SK-N-SH treated with all-trans-retinoic acid at 6 μM for 48 hours (cell line): Measurements from ENCODE around the gene STAT6.

Source experiments
- ATAC-seq: fragments of 200-7000 bp; cut with Tn5 transposase; 3 replicates; pipeline ENCODE4 v1.9.1; 2020; ENCODE audit warnings: mild to moderate bottlenecking, moderate library complexity
- ARNTL ChIP-seq: fragments of 450-650 bp; formaldehyde crosslinking; IDR thresholded peaks from 2 replicates; pipeline ENCODE4 v1.5.0; 2020; ENCODE audit warnings: low read depth, mild to moderate bottlenecking, moderate library complexity, borderline replicate concordance
- BACH2 ChIP-seq: fragments of 250-450 bp; sonication (Bioruptor Pico); IDR thresholded peaks from 2 replicates; pipeline ENCODE4 v1.9.0; 2021; ENCODE audit warnings: mild to moderate bottlenecking, borderline replicate concordance
- CREB5 ChIP-seq: fragments of 250-450 bp; sonication (Bioruptor Pico); IDR thresholded peaks from 2 replicates; pipeline ENCODE4 v1.5.1; 2020; ENCODE audit warnings: low read depth, mild to moderate bottlenecking, moderate library complexity
- CSDC2 ChIP-seq: fragments of 250-450 bp; sonication (Bioruptor Pico); IDR thresholded peaks from 2 replicates; pipeline ENCODE4 v1.5.0; 2020; ENCODE audit warnings: mild to moderate bottlenecking, moderate library complexity
- CSRNP3 ChIP-seq: fragments of 250-450 bp; sonication (Bioruptor Pico); IDR thresholded peaks from 2 replicates; pipeline ENCODE4 v1.5.1; 2021; ENCODE audit warnings: mild to moderate bottlenecking, moderate library complexity
- ESRRG ChIP-seq: fragments of 250-450 bp; sonication (Bioruptor Pico); IDR thresholded peaks from 2 replicates; pipeline ENCODE4 v1.6.1; 2021; ENCODE audit warnings: mild to moderate bottlenecking
- GLIS3 ChIP-seq: fragments of 250-450 bp; sonication (Bioruptor Pico); IDR thresholded peaks from 2 replicates; pipeline ENCODE4 v1.5.0; 2020; ENCODE audit warnings: mild to moderate bottlenecking, moderate library complexity
- ISL1 ChIP-seq: fragments of 250-450 bp; sonication (Bioruptor Pico); IDR thresholded peaks from 2 replicates; pipeline ENCODE4 v2.1.2; 2022; ENCODE audit warnings: mild to moderate bottlenecking, moderate library complexity
- OSR1 ChIP-seq: fragments of 250-450 bp; sonication (Bioruptor Pico); IDR thresholded peaks from 2 replicates; pipeline ENCODE4 v1.8.0; 2022; ENCODE audit warnings: moderate library complexity, mild to moderate bottlenecking, inconsistent platforms
- PATZ1 ChIP-seq: fragments of 250-450 bp; sonication (Bioruptor Pico); IDR thresholded peaks from 2 replicates; pipeline ENCODE4 v1.8.0; 2020; ENCODE audit warnings: mild to moderate bottlenecking, moderate library complexity, borderline replicate concordance
- POU6F1 ChIP-seq: fragments of 250-450 bp; sonication (Bioruptor Pico); IDR thresholded peaks from 2 replicates; pipeline ENCODE4 v1.8.0; 2021; ENCODE audit warnings: low read depth, mild to moderate bottlenecking, moderate library complexity, borderline replicate concordance
- PPARA ChIP-seq: fragments of 250-450 bp; sonication (Bioruptor Pico); IDR thresholded peaks from 2 replicates; pipeline ENCODE4 v1.5.0; 2020; ENCODE audit warnings: mild to moderate bottlenecking, borderline replicate concordance
- RARB ChIP-seq: fragments of 250-450 bp; sonication (Bioruptor Pico); IDR thresholded peaks from 2 replicates; pipeline ENCODE4 v1.8.0; 2021; ENCODE audit warnings: mild to moderate bottlenecking, moderate library complexity
- SNAI2 ChIP-seq: fragments of 250-450 bp; sonication (Bioruptor Pico); IDR thresholded peaks from 2 replicates; pipeline ENCODE4 v1.5.0; 2020; ENCODE audit warnings: mild to moderate bottlenecking, moderate library complexity
- TCF4 ChIP-seq: fragments of 250-450 bp; sonication (Bioruptor Pico); IDR thresholded peaks from 2 replicates; pipeline ENCODE4 v1.8.0; 2021; ENCODE audit warnings: mild to moderate bottlenecking, moderate library complexity, borderline replicate concordance
- TOX ChIP-seq: fragments of 250-450 bp; sonication (Bioruptor Pico); IDR thresholded peaks from 2 replicates; pipeline ENCODE4 v1.8.0; 2021; ENCODE audit warnings: mild to moderate bottlenecking, moderate library complexity, borderline replicate concordance
- TSHZ2 ChIP-seq: fragments of 250-450 bp; sonication (Bioruptor Pico); IDR thresholded peaks from 2 replicates; pipeline ENCODE4 v1.5.0; 2020; ENCODE audit warnings: mild to moderate bottlenecking, moderate library complexity
- ZC3H10 ChIP-seq: fragments of 250-450 bp; sonication (Bioruptor Pico); IDR thresholded peaks from 2 replicates; pipeline ENCODE4 v1.5.1; 2021; ENCODE audit warnings: mild to moderate bottlenecking, moderate library complexity
- ZFP3 ChIP-seq: fragments of 250-450 bp; sonication (Bioruptor Pico); IDR thresholded peaks from 2 replicates; pipeline ENCODE4 v1.5.0; 2020; ENCODE audit warnings: mild to moderate bottlenecking, moderate library complexity
- ZNF565 ChIP-seq: fragments of 450-650 bp; formaldehyde crosslinking; conservative IDR thresholded peaks from 2 replicates; pipeline ENCODE4 v1.5.0; 2020; ENCODE audit warnings: low read depth, mild to moderate bottlenecking, moderate library complexity
- ZNF70 ChIP-seq: fragments of 450-650 bp; formaldehyde crosslinking; IDR thresholded peaks from 2 replicates; pipeline ENCODE4 v1.5.0; 2020; ENCODE audit warnings: mild to moderate bottlenecking, moderate library complexity
- ZNF8 ChIP-seq: fragments of 450-650 bp; formaldehyde crosslinking; IDR thresholded peaks from 2 replicates; pipeline ENCODE4 v1.5.0; 2020; ENCODE audit warnings: mild to moderate bottlenecking, moderate library complexity

The STAT6 gene

GRCh38 chr12:57085999-57086492 lies 25.1 kb downstream of the STAT6 start:
- ATAC-seq = no peak
- TF ChIP-seq ISL1 = no peak
- TF ChIP-seq PATZ1 = no peak
- no peak for TF ChIP-seq CSRNP3
- TF ChIP-seq RARB (CRISPR knock-in tag) = no peak
- no peak for TF ChIP-seq CSDC2 (CRISPR knock-in tag)
- no peak for TF ChIP-seq SNAI2 (CRISPR knock-in tag)
- TF ChIP-seq TSHZ2 (CRISPR knock-in tag) = no peak
- TF ChIP-seq ZC3H10 (CRISPR knock-in tag) = no peak
- TF ChIP-seq BACH2 (CRISPR knock-in tag) = no peak
- TF ChIP-seq CREB5 = no peak
- no peak for TF ChIP-seq PPARA
- no peak for TF ChIP-seq ZNF70 (CRISPR knock-in tag)
- TF ChIP-seq ESRRG (CRISPR knock-in tag) = no peak
- no peak for TF ChIP-seq ZFP3 (CRISPR knock-in tag)
- TF ChIP-seq OSR1 (CRISPR knock-in tag) = no peak

GRCh38 chr12:57080855-57081254 lies 30.3 kb downstream of the STAT6 start:
- TF ChIP-seq ARNTL (CRISPR knock-in tag) (no peak), ZNF8 (CRISPR knock-in tag) (no peak), PATZ1 (no peak), GLIS3 (no peak), TOX (CRISPR knock-in tag) (no peak), ZC3H10 (CRISPR knock-in tag) (no peak), RARB (CRISPR knock-in tag) (no peak), CREB5 (no peak), OSR1 (CRISPR knock-in tag) (no peak), POU6F1 (CRISPR knock-in tag) (no peak), PPARA (no peak), ESRRG (CRISPR knock-in tag) (no peak), ISL1 (no peak), CSRNP3 (no peak), ZNF565 (CRISPR knock-in tag) (no peak), TCF4 (CRISPR knock-in tag) (no peak), SNAI2 (CRISPR knock-in tag) (no peak)
- TF ChIP-seq, all 23 proteins: peak for 0
- ATAC-seq = no peak
